Thyroid gland (tissue), 4 donors: ENCODE data around the gene PHB1.

Experiments
- CTCF ChIP-seq, 6 experiments: fragments of 200-600 bp in 3 of 6; fragments of 450-650 bp in 3 of 6; sonication (generic) in 3 of 6; IDR thresholded peaks; one replicate each; pipeline ENCODE4 v1.5.1; 2016 to 2019; ENCODE audit warnings: antibody characterized with exemption in 6 of 6, mild to moderate bottlenecking in 2 of 6, inconsistent platforms in 1 of 6, moderate library complexity in 1 of 6
- POLR2A ChIP-seq, 2 donors: fragments of 450-650 bp; IDR thresholded peaks; one replicate each; pipeline ENCODE4 v1.6.1; 2017; ENCODE audit warnings: antibody characterized with exemption in 2 of 2, mild to moderate bottlenecking in 2 of 2, moderate library complexity in 1 of 2

GRCh38 chr17:49378311-49378710, 36.4 kb downstream of the PHB1 start:
- TF ChIP-seq POLR2A (IDR thresholded peaks at IDR 0.05), result no peak
- TF ChIP-seq CTCF (IDR thresholded peaks at IDR 0.05), result no peak
